ENCODE data around the gene PIGU. TPM values are rescaled to one million over a fixed set of nuclear protein-coding genes. Genes with fewer than 3 reads are reported as not detected.
"Not testable (repeated sequence)": the region's sequence is repeated elsewhere in the genome, so short reads cannot be mapped to it uniquely, and the experiment has no call there.

Gene PIGU
- total and polyA plus RNA-seq, 8 donors: 0.45 to 21.3 (median 10.3) TPM

GRCh38 chr20:34515484-34516246 is 161.2 kb downstream of the PIGU start:
- peaks cover 0 to 29% (median 28%) of the 10 kb centered on the region in 4 donors for H3K36me3 ChIP-seq
- peaks cover 13 to 55% (median 38%) of the 10 kb centered on the region in 4 donors for H3K4me1 ChIP-seq
- peak overlapping the region; percentile 71 to 79 (median 76) for H3K4me3 ChIP-seq
- WGBS, 5 donors: 1 to 3% (median 2%) methylated on average over 27 to 36 of the region's 36 CpGs
- intact Hi-C loops (cut with DNase I; ENCODE audit: low total_unique reads): no loop called here
- peak overlapping the region; percentile 88 to 96 (median 95) for H3K27ac ChIP-seq
- DNase-seq: peak; percentile 73 to 90
- TF ChIP-seq POLR2AphosphoS5 (IDR thresholded peaks at IDR 0.05): no peak
- TF ChIP-seq CTCF (IDR thresholded peaks at IDR 0.05): no peak
- no peak for TF ChIP-seq POLR2A (IDR thresholded peaks at IDR 0.05)
- no peak for TF ChIP-seq EP300 (IDR thresholded peaks at IDR 0.05)
- H3K9me3 ChIP-seq: no peaks in the 10 kb centered on the region
- H3K27me3 ChIP-seq: no peaks in the 10 kb centered on the region

- Histone ChIP-seq H3K4me3 (peak overlapping the region; percentile 71 to 79 (median 76)), H3K27me3 (no peaks in the 10 kb centered on the region), H3K36me3 (peaks cover 0 to 33% (median 23%) of the 10 kb centered on the region in 4 donors), H3K27ac (peak overlapping the region; percentile 88 to 96 (median 95)), H3K9me3 (no peaks in the 10 kb centered on the region), H3K4me1 (peaks cover 13 to 48% (median 35%) of the 10 kb centered on the region in 4 donors)
- intact Hi-C loops (cut with DNase I; ENCODE audit: low total_unique reads): no loop called here
- TF ChIP-seq CTCF (IDR thresholded peaks at IDR 0.05) (no peak), POLR2A (IDR thresholded peaks at IDR 0.05) (no peak), EP300 (IDR thresholded peaks at IDR 0.05) (no peak), POLR2AphosphoS5 (IDR thresholded peaks at IDR 0.05) (no peak)
- no peak for DNase-seq
- 16 to 27% (median 21%) methylated on average over 19 of the region's 19 CpGs for WGBS, 5 donors
Measured at GRCh38 chr20:34514897-34515483, 161.9 kb downstream of the PIGU start.

- DNase-seq; H3K4me3 ChIP-seq; H3K27me3 ChIP-seq; H3K9me3 ChIP-seq; intact Hi-C loops (cut with DNase I; ENCODE audit: low total_unique reads); H3K27ac ChIP-seq: not testable (repeated sequence)
- Histone ChIP-seq H3K36me3 (peaks cover 5 to 33% (median 23%) of the 10 kb centered on the region in 4 donors), H3K4me1 (peaks cover 13 to 39% (median 30%) of the 10 kb centered on the region in 4 donors)
- WGBS, 5 donors: 86 to 94% (median 89%) methylated on average over 17 of the region's 17 CpGs
Measured at GRCh38 chr20:34514034-34514433, 162.9 kb downstream of the PIGU start.

GRCh38 chr20:34512955-34513419 is 163.9 kb downstream of the PIGU start:
- no peak for TF ChIP-seq POLR2A (IDR thresholded peaks at IDR 0.05)
- no peak for TF ChIP-seq POLR2AphosphoS5 (IDR thresholded peaks at IDR 0.05)
- TF ChIP-seq EP300 (IDR thresholded peaks at IDR 0.05): no peak
- no peak for TF ChIP-seq CTCF (IDR thresholded peaks at IDR 0.05)
- DNase-seq: no peak
- no peaks in the 10 kb centered on the region for H3K27me3 ChIP-seq
- intact Hi-C loops (cut with DNase I; ENCODE audit: low total_unique reads): no loop called here
- H3K36me3 ChIP-seq: peaks cover 11 to 39% (median 31%) of the 10 kb centered on the region in 4 donors
- H3K9me3 ChIP-seq: no peaks in the 10 kb centered on the region
- H3K4me1 ChIP-seq: peaks cover 13 to 28% (median 23%) of the 10 kb centered on the region in 4 donors
- no peak overlapping the region for H3K27ac ChIP-seq
- no peak overlapping the region for H3K4me3 ChIP-seq

Measured in stomach (tissue), 9 donors.